Fibroblast of lung (primary cell): ENCODE results near the gene AADAT. TPM values are rescaled to one million over a fixed set of nuclear protein-coding genes. Genes with fewer than 3 reads are reported as not detected.

ENCODE experiments used
- DNase-seq, 2 donors: peaks; one replicate each; pipeline versions ENCODE4 v3.0.0 to v3.0.0-alpha.2; 2010; ENCODE audit warnings: low read depth in 2 of 2
- H2AFZ ChIP-seq: 2 replicates; pipeline ENCODE4 v1.5.1; 2012; ENCODE audit warnings: low read length, control low read depth, inconsistent platforms
- H3K27ac ChIP-seq: 2 replicates; pipeline ENCODE4 v1.5.1; 2011; ENCODE audit warnings: low read length, control low read depth; ENCODE audit not compliant: insufficient read depth
- H3K27me3 ChIP-seq: 2 replicates; pipeline ENCODE4 v1.5.1; 2011; ENCODE audit warnings: mild to moderate bottlenecking, low read length; ENCODE audit not compliant: control insufficient read depth, insufficient read depth
- H3K36me3 ChIP-seq: 2 replicates; pipeline ENCODE4 v1.5.1; 2011; ENCODE audit warnings: low read length; ENCODE audit not compliant: control insufficient read depth, insufficient read depth
- H3K4me1 ChIP-seq: 2 replicates; pipeline ENCODE4 v1.5.1; 2011; ENCODE audit warnings: low read length; ENCODE audit not compliant: control insufficient read depth, insufficient read depth; ENCODE audit errors: extremely low read depth
- H3K4me2 ChIP-seq: 2 replicates; pipeline ENCODE4 v1.5.1; 2011; ENCODE audit warnings: low read length, control low read depth; ENCODE audit not compliant: insufficient read depth; ENCODE audit errors: extremely low read depth
- H3K4me3 ChIP-seq, 4 experiments: fragments of 200-600 bp in 1 of 4; sonication (generic) in 1 of 4; replicated peaks in 1 of 4; 2 replicates each; pipeline ENCODE4 v1.5.1; 2011 to 2016; ENCODE audit warnings: low read length in 4 of 4, low read depth in 3 of 4, mild to moderate bottlenecking in 3 of 4, control low read depth in 2 of 4, inconsistent platforms in 1 of 4, mixed read lengths in 1 of 4; ENCODE audit not compliant: insufficient read depth in 1 of 4; ENCODE audit errors: control extremely low read depth in 1 of 4
- H3K79me2 ChIP-seq: 2 replicates; pipeline ENCODE4 v1.5.1; 2012; ENCODE audit warnings: mild to moderate bottlenecking, low read length, inconsistent platforms; ENCODE audit not compliant: control insufficient read depth, insufficient read depth
- H3K9ac ChIP-seq: 2 replicates; pipeline ENCODE4 v1.5.1; 2011; ENCODE audit warnings: mild to moderate bottlenecking, low read length, control low read depth; ENCODE audit not compliant: insufficient read depth
- H3K9me3 ChIP-seq: 2 replicates; pipeline ENCODE4 v1.5.1; 2012; ENCODE audit warnings: low read depth, low read length; ENCODE audit not compliant: control insufficient read depth, insufficient read depth
- H4K20me1 ChIP-seq: 2 replicates; pipeline ENCODE4 v1.5.1; 2011; ENCODE audit warnings: low read length; ENCODE audit not compliant: control insufficient read depth, insufficient read depth; ENCODE audit errors: extremely low read depth
- CTCF ChIP-seq, 2 donors: IDR thresholded peaks in 1 of 2; conservative IDR thresholded peaks in 1 of 2; 1 replicate in 1 of 2; 2 replicates in 1 of 2; pipeline ENCODE4 v1.5.1; 2011 to 2012; ENCODE audit warnings: low read length in 2 of 2, control low read depth in 1 of 2, inconsistent platforms in 1 of 2, low read depth in 1 of 2, mild to moderate bottlenecking in 1 of 2
- EZH2 ChIP-seq: IDR thresholded peaks from 2 replicates; pipeline ENCODE4 v1.5.1; 2012; ENCODE audit warnings: low read length, control low read depth, mild to moderate bottlenecking; ENCODE audit errors: missing control alignments
- polyA plus RNA-seq, 2 donors: library from polyadenylated mRNA; depleted of rRNA in 1 of 2; stranded (reverse) in 1 of 2; unstranded in 1 of 2; fragments of >200 nt; gene quantifications; 2 replicates each; pipeline ENCODE4 v1.2.1, GENCODE V29; 2011 to 2012; ENCODE audit warnings: missing spikeins in 1 of 2
- total RNA-seq: library from RNA; depleted of rRNA; stranded (reverse); fragments of >200 nt; gene quantifications from 2 replicates; pipeline ENCODE4 v1.2.1, GENCODE V29; 2014

The AADAT gene
- total and polyA plus RNA-seq, 2 donors (not counting 1 experiment from before 2014, with no cell fraction given) = 3.5 to 7.6 TPM

GRCh38 chr4:170097681-170098080, 7.9 kb upstream of the AADAT start:
- H3K27me3 ChIP-seq = no peaks in the 10 kb centered on the region
- no peak overlapping the region for H3K4me3 ChIP-seq
- H3K4me2 ChIP-seq = no peak overlapping the region
- no peak overlapping the region for H3K9ac ChIP-seq
- TF ChIP-seq EZH2 = no peak
- no peak for TF ChIP-seq CTCF (conservative IDR thresholded peaks at IDR 0.05 in 1 of 2, IDR thresholded peaks at IDR 0.05 in 1 of 2; ENCODE audit: low read depth in 1 of 2, low read length in 2 of 2)
- no peaks in the 10 kb centered on the region for H3K9me3 ChIP-seq
- no peaks in the 10 kb centered on the region for H3K36me3 ChIP-seq
- H2AFZ ChIP-seq = no peak overlapping the region
- no peak for DNase-seq
- no peaks in the 10 kb centered on the region for H3K79me2 ChIP-seq
- H3K4me1 ChIP-seq = no peaks in the 10 kb centered on the region
- H3K27ac ChIP-seq = no peak overlapping the region
- H4K20me1 ChIP-seq = no peaks in the 10 kb centered on the region

GRCh38 chr4:170093973-170094535, 4.3 kb upstream of the AADAT start:
- Histone ChIP-seq H2AFZ (no peak overlapping the region), H3K4me3 (no peak overlapping the region), H3K9me3 (no peaks in the 10 kb centered on the region), H3K9ac (no peak overlapping the region), H3K79me2 (no peaks in the 10 kb centered on the region), H3K36me3 (no peaks in the 10 kb centered on the region), H3K4me1 (no peaks in the 10 kb centered on the region), H3K27ac (no peak overlapping the region), H3K4me2 (no peak overlapping the region), H3K27me3 (no peaks in the 10 kb centered on the region), H4K20me1 (no peaks in the 10 kb centered on the region)
- TF ChIP-seq EZH2 = no peak
- TF ChIP-seq CTCF (conservative IDR thresholded peaks at IDR 0.05 in 1 of 2, IDR thresholded peaks at IDR 0.05 in 1 of 2; ENCODE audit: low read depth in 1 of 2, low read length in 2 of 2) = no peak
- DNase-seq = no peak

GRCh38 chr4:170091069-170091696, 1.4 kb upstream of the AADAT start:
- DNase-seq = no peak
- H3K4me3 ChIP-seq = no peak overlapping the region
- no peak overlapping the region for H3K27ac ChIP-seq
- TF ChIP-seq CTCF (conservative IDR thresholded peaks at IDR 0.05 in 1 of 2, IDR thresholded peaks at IDR 0.05 in 1 of 2; ENCODE audit: low read depth in 1 of 2, low read length in 2 of 2) (no peak), EZH2 (no peak)
- H3K27me3 ChIP-seq = no peaks in the 10 kb centered on the region
- H3K9me3 ChIP-seq = no peaks in the 10 kb centered on the region
- H3K9ac ChIP-seq = no peak overlapping the region
- H2AFZ ChIP-seq = no peak overlapping the region
- H4K20me1 ChIP-seq = no peaks in the 10 kb centered on the region
- H3K4me2 ChIP-seq = no peak overlapping the region
- H3K36me3 ChIP-seq = no peaks in the 10 kb centered on the region
- peaks cover 3% of the 10 kb centered on the region for H3K4me1 ChIP-seq
- H3K79me2 ChIP-seq = no peaks in the 10 kb centered on the region
